Measurements from ENCODE around the gene SP140. TPM values are rescaled to one million over a fixed set of nuclear protein-coding genes. Genes with fewer than 3 reads are reported as not detected.

The SP140 gene
- total and polyA plus RNA-seq, 2 experiments from 2014 or later = 0.24 to 0.70 TPM

- TF ChIP-seq ZNF462 (CRISPR knock-in tag; IDR thresholded peaks at IDR 0.05) (no peak), ZNF114 (CRISPR knock-in tag; IDR thresholded peaks at IDR 0.05) (no peak), CTCF (conservative IDR thresholded peaks at IDR 0.05; ENCODE audit: low read depth in 2 of 2) (no peak), ZNF331 (CRISPR knock-in tag; IDR thresholded peaks at IDR 0.05; ENCODE audit: low read depth) (no peak)
These were observed 102.0 kb downstream of the SP140 start (continued) for GRCh38 chr2:230327418-230328154.

GRCh38 chr2:230328155-230328458 lies 102.6 kb downstream of the SP140 start:
- TF ChIP-seq POLR2AphosphoS5 (IDR thresholded peaks at IDR 0.05; ENCODE audit: low read depth) = no peak
- TF ChIP-seq EZH2phosphoT487 (IDR thresholded peaks at IDR 0.05; ENCODE audit: unreplicated experiment) = no peak
- no peak for TF ChIP-seq ZNF462 (CRISPR knock-in tag; IDR thresholded peaks at IDR 0.05)
- no peak for TF ChIP-seq EZH2 (IDR thresholded peaks at IDR 0.05; ENCODE audit: low read depth, unreplicated experiment)

More at GRCh38 chr2:230328155-230328458, 102.6 kb downstream of the SP140 start:
- H3F3A ChIP-seq (replicated peaks; ENCODE audit: low read depth) = no peaks in the 10 kb centered on the region
- H3K27ac ChIP-seq (ENCODE audit: low read depth) = no peak overlapping the region
- H3K36me3 ChIP-seq (ENCODE audit: insufficient read depth) = no peaks in the 10 kb centered on the region
- H3K27me3 ChIP-seq (ENCODE audit: insufficient read depth) = no peaks in the 10 kb centered on the region
- no peak overlapping the region for H3K4me3 Mint-ChIP-seq
- H3K9me2 ChIP-seq (ENCODE audit: insufficient read depth) = no peaks in the 10 kb centered on the region
- no peak for DNase-seq (ENCODE audit: low spot score)
- H3K79me2 ChIP-seq (replicated peaks; ENCODE audit: insufficient read depth) = no peaks in the 10 kb centered on the region
- no peaks in the 10 kb centered on the region for H4K20me1 ChIP-seq (replicated peaks; ENCODE audit: insufficient read depth)
- no peak overlapping the region for H3K4me2 ChIP-seq
- no peak overlapping the region for H3K4me3 ChIP-seq
- peaks cover 6% of the 10 kb centered on the region; the same call in 2 of the 3 replicates for H3K4me1 Mint-ChIP-seq
- no peak for ATAC-seq
- H2AFZ ChIP-seq = no peak overlapping the region
- no peak overlapping the region for H3K27ac Mint-ChIP-seq
- no peaks in the 10 kb centered on the region for H3K4me1 ChIP-seq (ENCODE audit: insufficient read depth)
- peaks cover 5% of the 10 kb centered on the region; the same call in 2 of the 3 replicates for H3K36me3 Mint-ChIP-seq (ENCODE audit: low read depth)
- H3K9me3 Mint-ChIP-seq = peaks cover 22% of the 10 kb centered on the region
- peaks cover 10% of the 10 kb centered on the region for H3K27me3 Mint-ChIP-seq (ENCODE audit: insufficient read depth, low read depth, poor library complexity)

Measured in GM23338 (cell line).